Stimulated activated memory B cell treated with anti-CD40 and anti-IgM and Interleukin-4, amounts not matched to agents 10 μg/mL and 1 μg/mL and 100 μg/mL, for 72 hours (primary cell): Measurements from ENCODE around the gene DNAJB13.
"Not testable (repeated sequence)": the region's sequence is repeated elsewhere in the genome, so short reads cannot be mapped to it uniquely, and the experiment has no call there.

ENCODE experiments used
- ATAC-seq: fragments of 150-1000 bp; cut with Tn5 transposase; 2 replicates; pipeline ENCODE4 v1.10.0; 2021
- H3K27ac Mint-ChIP-seq: one replicate; pipeline ENCODE4 v1.8.0; 2022; ENCODE audit warnings: mild to moderate bottlenecking, mixed read lengths
- H3K27me3 Mint-ChIP-seq: one replicate; pipeline ENCODE4 v1.8.0; 2022; ENCODE audit warnings: mixed read lengths
- H3K36me3 Mint-ChIP-seq: one replicate; pipeline ENCODE4 v1.8.0; 2022; ENCODE audit warnings: mixed read lengths
- H3K4me1 Mint-ChIP-seq: one replicate; pipeline ENCODE4 v1.8.0; 2022; ENCODE audit warnings: mixed read lengths
- H3K4me3 Mint-ChIP-seq: one replicate; pipeline ENCODE4 v1.8.0; 2022; ENCODE audit warnings: mild to moderate bottlenecking, moderate library complexity, mixed read lengths
- H3K9me3 Mint-ChIP-seq: one replicate; pipeline ENCODE4 v1.8.0; 2022; ENCODE audit warnings: mixed read lengths

DNAJB13 gene, protein sequence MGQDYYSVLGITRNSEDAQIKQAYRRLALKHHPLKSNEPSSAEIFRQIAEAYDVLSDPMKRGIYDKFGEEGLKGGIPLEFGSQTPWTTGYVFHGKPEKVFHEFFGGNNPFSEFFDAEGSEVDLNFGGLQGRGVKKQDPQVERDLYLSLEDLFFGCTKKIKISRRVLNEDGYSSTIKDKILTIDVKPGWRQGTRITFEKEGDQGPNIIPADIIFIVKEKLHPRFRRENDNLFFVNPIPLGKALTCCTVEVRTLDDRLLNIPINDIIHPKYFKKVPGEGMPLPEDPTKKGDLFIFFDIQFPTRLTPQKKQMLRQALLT

DNA sequence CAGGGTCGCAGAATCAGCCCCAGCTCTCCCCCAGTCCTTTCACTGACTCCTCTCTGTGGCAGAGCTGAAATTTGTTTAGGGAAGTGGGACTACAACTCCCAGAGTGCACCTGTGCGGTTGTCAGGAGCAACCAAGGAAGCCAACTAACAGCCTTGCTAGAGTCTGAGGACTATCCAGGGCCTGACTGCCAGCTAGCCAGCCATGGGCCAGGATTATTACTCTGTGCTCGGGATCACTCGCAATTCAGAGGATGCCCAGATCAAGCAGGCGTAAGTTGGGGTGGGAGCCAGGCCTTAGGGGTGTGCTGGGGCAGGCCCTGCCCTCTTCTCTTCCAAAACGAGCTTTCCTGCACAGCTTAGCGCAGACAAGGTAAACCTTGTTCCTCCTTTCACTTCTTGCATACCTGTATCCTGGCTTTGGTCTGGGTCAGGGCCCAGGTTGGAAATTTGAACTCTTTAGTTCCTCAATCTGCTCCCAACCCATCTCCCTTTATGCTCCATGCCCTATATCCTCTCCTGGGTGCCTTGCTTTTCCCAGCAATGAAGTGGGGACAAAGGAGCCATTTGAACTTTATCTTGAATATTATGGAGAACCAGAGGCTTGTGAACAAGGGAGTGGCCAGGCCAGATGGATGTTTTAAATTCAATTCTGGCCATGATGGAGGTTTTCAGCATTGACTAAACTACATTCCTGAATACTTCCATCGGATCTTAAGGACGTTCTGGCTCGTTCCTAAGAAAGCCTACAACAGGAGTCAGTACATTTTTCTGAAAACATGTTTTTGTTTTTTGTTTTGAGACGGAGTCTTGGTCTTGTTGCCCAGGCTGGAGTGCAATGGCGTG, at the start of gene DNAJB13:
Gene DNAJB13, plus strand, starts transcription at position 158 of the 842 bp plus-strand sequence. Its CDS starts 44 bp downstream, at position 202.
- Mint-ChIP-seq H3K27me3 (peaks cover 5% of the 10 kb centered on the region), H3K4me3 (no peak within 1 kb of the TSS), H3K9me3 (no peaks in the 10 kb centered on the region), H3K27ac (no peak within 1 kb of the TSS), H3K36me3 (peaks cover 6% of the 10 kb centered on the region), H3K4me1 (no peaks in the 10 kb centered on the region)
- ATAC-seq = peak; percentile 82

DNA sequence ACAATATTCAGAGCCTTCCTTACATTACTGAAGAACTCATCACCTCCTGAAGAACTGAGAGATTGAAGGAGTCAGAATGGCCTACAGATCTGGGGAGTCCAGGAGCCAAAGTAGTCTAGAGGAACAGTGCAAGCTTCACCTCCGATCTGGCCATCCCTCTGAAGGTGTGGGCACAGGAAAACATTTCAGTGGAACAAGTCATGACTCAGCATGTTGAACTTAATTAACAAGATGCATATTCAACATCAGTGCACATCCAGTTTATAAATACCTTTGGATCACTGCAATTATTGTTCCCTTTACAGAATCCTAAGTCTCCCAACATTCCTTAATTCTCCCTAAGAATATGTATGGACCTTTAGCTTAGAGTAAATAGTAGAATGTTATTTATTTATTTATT, 48.5 kb upstream of the DNAJB13 start:
- H3K27me3 Mint-ChIP-seq = no peaks in the 10 kb centered on the region
- H3K9me3 Mint-ChIP-seq = no peaks in the 10 kb centered on the region
- no peak overlapping the region for H3K4me3 Mint-ChIP-seq
- no peak for ATAC-seq
- no peak overlapping the region for H3K27ac Mint-ChIP-seq
- H3K36me3 Mint-ChIP-seq = peaks cover 40% of the 10 kb centered on the region
- H3K4me1 Mint-ChIP-seq = no peaks in the 10 kb centered on the region

DNA sequence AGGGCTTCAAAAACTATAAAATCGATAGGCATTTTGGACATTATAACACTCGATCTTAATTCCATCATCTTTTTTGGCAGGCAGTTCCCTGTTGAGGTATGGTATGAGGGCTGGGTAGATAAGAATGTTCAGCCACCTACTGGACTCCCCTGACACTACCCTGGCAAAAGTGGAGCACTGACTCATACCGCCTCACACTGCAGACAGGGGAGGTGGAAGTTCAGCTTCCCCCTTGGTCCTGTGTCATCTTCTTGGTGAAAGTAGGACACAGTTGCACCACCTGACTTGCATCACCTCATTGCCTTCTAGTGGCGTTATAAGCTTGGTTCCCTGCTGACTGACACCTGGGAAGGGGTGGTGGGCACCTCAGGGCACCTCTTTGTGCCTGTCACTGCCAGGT, 43.6 kb upstream of the DNAJB13 start:
- ATAC-seq = no peak
- Mint-ChIP-seq H3K27me3 (no peaks in the 10 kb centered on the region), H3K36me3 (peaks cover 50% of the 10 kb centered on the region), H3K9me3 (no peaks in the 10 kb centered on the region), H3K4me3 (no peak overlapping the region), H3K27ac (no peak overlapping the region), H3K4me1 (no peaks in the 10 kb centered on the region)

DNA sequence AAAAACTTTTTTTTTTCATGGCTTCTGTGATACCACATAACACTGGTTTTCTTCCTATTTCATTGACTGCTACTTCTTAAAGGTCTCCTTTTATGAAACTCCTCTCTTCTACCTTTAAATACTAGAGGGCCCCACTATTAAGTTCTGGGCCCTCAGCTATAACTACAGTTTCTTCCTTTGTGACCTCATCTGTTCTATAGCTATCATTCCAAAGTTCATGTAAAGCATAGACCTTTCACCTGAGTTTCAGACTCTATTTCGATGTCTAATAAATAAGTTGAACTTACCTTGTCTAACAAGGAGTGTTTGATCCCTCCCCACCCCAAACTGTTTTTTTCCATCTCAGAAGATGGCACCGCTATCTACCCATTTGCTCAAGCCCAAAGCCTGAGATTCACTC, 38.8 kb upstream of the DNAJB13 start:
- peaks cover 65% of the 10 kb centered on the region for H3K36me3 Mint-ChIP-seq
- ATAC-seq = no peak
- H3K4me3 Mint-ChIP-seq = no peak overlapping the region
- H3K27me3 Mint-ChIP-seq = no peaks in the 10 kb centered on the region
- H3K4me1 Mint-ChIP-seq = no peaks in the 10 kb centered on the region
- H3K27ac Mint-ChIP-seq = no peak overlapping the region
- no peaks in the 10 kb centered on the region for H3K9me3 Mint-ChIP-seq

DNA sequence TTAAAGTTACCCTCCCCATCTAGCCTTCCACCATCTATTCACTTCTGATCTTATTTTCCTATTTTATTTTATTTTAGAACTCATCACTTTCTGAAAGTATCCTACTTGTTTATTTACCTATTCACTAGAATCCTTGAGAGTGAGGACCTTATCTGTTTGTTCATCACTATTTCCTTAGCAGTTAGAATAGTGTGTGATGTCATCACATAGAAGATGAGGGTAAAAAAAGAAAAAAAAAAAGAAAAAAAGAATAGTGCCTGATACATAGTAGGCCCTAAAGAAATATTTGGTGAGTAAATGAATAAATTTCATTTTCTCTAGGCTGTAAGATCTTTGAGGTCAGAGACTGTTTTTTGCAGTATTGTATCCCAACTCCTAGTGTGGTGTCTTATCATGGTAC, 37.4 kb upstream of the DNAJB13 start:
- H3K27me3 Mint-ChIP-seq = no peaks in the 10 kb centered on the region
- H3K9me3 Mint-ChIP-seq = no peaks in the 10 kb centered on the region
- no peak overlapping the region for H3K27ac Mint-ChIP-seq
- ATAC-seq = no peak
- peaks cover 68% of the 10 kb centered on the region for H3K36me3 Mint-ChIP-seq
- H3K4me1 Mint-ChIP-seq = no peaks in the 10 kb centered on the region
- no peak overlapping the region for H3K4me3 Mint-ChIP-seq

DNA sequence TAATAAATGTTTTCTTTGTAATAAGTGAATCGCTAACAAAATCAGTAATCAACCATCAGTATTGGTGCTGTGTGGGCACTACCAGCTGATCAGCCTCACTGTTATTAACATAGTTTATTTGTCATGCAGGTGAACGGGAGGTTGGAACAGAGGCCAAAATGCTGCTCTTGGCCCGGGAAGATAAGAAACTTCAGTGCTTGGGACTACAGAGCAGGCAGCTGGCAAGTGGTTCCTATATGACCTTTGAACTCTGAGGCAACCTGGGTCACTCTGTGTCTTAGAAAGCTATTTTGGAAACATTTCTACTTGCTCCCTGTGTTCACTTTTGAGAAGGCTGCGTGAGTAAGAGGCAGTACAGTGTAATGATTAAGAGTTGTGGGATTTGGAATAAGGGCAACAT, 36.5 kb upstream of the DNAJB13 start:
- Mint-ChIP-seq H3K27ac (no peak overlapping the region), H3K4me1 (no peaks in the 10 kb centered on the region), H3K9me3 (no peaks in the 10 kb centered on the region), H3K4me3 (no peak overlapping the region), H3K36me3 (peaks cover 74% of the 10 kb centered on the region), H3K27me3 (no peaks in the 10 kb centered on the region)
- ATAC-seq = no peak

DNA sequence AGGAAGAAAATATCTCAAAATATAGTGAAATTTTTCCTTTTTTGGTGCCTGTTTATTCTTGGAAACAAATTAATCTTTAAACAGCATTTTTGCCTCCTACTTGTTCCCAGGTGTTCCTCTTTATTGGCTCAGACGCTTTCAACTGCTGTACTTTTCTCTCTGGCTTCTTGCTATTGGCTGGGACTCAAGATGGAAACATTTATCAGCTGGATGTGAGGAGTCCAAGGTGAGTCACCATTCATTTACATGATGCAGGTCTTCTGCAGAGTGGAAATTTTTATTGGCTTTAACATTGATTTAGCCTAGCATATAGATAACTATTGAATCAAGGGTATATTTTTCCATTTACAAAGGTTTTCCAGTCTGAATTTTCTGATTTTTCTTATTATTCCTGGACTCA, 34.4 kb upstream of the DNAJB13 start:
- ATAC-seq = no peak
- Mint-ChIP-seq H3K36me3 (peaks cover 67% of the 10 kb centered on the region), H3K27me3 (no peaks in the 10 kb centered on the region), H3K27ac (no peak overlapping the region), H3K4me1 (no peaks in the 10 kb centered on the region), H3K9me3 (no peaks in the 10 kb centered on the region), H3K4me3 (no peak overlapping the region)

DNA sequence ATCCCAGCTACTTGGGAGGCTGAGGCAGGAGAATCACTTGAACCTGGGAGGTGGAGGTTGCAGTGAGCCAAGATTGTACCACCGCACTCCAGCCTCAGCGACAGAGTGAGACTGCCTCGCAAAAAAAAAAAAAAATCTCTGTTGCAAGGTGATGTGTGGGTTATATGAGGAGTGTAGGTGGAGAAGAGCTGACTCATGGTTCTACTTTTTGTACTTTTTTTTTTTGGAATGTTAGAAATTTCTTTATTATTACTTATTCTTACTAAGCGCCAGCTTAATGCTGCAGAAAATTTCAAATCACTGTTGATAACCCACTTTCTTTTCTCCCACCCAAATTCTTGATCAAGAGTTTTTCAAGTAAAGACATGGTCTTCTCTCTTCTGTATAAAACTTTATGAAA, 29.6 kb upstream of the DNAJB13 start:
- Mint-ChIP-seq H3K36me3 (peaks cover 57% of the 10 kb centered on the region), H3K4me1 (no peaks in the 10 kb centered on the region), H3K9me3 (no peaks in the 10 kb centered on the region), H3K4me3 (no peak overlapping the region), H3K27me3 (no peaks in the 10 kb centered on the region), H3K27ac (no peak overlapping the region)
- ATAC-seq = no peak

DNA sequence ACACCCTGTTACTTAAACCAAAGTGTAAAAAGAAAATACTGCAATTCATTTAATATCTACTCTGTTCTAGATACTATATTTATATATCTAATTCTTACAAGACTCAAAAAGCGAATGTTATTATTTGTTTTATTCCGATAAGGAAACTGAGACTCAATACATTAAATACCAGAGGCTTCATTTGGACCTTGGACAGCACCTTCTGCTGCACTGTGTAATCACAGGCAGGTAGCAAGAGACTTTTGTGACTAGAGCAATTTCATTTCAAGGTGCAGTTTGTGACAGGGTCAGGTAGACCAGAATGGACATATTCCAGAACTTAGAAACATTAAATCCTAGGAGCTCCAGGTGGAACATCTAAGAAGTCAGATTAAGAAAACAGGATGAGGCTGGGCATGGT, 21.4 kb upstream of the DNAJB13 start:
- peaks cover 50% of the 10 kb centered on the region for H3K36me3 Mint-ChIP-seq
- no peaks in the 10 kb centered on the region for H3K9me3 Mint-ChIP-seq
- no peaks in the 10 kb centered on the region for H3K27me3 Mint-ChIP-seq
- no peak overlapping the region for H3K4me3 Mint-ChIP-seq
- no peaks in the 10 kb centered on the region for H3K4me1 Mint-ChIP-seq
- ATAC-seq = no peak
- no peak overlapping the region for H3K27ac Mint-ChIP-seq

DNA sequence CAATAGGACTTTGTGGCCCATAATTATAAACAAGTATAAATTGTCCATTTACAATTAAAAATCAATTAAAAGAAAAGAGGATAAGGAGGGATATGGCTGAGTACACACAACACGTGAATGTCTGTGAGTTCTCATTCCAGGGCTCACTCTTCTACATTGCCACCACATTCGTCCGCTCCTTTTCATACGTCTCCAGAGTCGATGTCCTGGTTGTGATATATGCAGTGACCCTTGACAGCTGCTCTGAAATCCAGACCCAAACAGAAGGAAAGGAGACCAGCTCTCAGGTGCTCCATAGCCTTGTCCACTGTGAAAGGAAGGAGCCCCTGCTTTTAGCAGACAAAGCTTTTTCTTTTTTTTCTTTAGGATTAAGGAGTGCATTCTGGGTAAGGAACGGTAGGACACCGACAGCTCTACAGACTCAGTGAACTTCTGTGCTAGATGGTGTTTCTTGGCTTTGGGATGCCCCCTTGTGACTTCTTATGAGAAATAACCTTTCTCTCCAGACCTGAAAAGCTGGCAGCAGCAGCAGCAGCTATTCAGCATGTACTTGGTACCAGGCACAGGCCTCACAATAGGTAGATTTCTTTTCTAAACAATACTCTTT, 19.7 kb upstream of the DNAJB13 start:
- Mint-ChIP-seq H3K4me3 (no peak overlapping the region), H3K4me1 (no peaks in the 10 kb centered on the region), H3K9me3 (no peaks in the 10 kb centered on the region), H3K27me3 (no peaks in the 10 kb centered on the region), H3K27ac (no peak overlapping the region), H3K36me3 (peaks cover 47% of the 10 kb centered on the region)
- peak; percentile 47 for ATAC-seq

DNA sequence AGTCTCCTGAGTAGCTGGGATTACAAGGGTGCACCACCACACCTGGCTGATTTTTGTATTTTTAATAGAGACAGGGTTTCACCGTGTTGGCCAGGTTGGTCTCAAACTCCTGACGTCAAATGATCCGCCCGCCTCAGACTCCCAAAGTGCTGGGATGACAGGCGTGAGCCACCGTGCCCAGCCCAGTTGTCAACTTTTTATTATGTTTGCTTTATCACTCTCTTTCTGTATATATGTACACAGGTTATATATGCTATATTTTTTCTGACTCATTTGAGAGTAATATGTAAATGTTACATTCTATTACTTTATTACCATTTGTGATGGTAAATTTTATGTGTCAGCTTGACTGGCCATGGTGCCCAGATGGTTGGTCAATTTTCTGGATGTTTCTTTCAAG, 18.9 kb upstream of the DNAJB13 start:
- no peak overlapping the region for H3K4me3 Mint-ChIP-seq
- H3K27ac Mint-ChIP-seq = no peak overlapping the region
- no peaks in the 10 kb centered on the region for H3K27me3 Mint-ChIP-seq
- H3K9me3 Mint-ChIP-seq = no peaks in the 10 kb centered on the region
- peaks cover 39% of the 10 kb centered on the region for H3K36me3 Mint-ChIP-seq
- ATAC-seq = no peak
- H3K4me1 Mint-ChIP-seq = no peaks in the 10 kb centered on the region

DNA sequence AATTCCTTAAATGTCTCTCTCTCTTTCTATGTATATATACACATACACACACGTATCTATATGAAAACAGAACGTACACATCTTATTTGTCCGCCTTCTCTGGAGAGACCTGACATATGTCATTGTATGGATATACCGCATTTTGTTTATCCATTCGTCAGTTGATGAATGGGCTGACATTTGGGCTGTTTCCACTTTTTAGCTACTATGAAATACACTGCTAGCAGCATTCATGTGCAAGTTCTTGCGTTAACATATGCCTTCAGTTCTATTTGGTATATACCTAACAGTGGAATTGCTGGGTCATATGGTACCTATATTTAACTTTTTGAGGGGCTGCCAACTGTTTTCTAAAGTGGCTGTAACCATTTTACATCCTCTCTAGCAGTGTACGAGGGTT, 18.0 kb upstream of the DNAJB13 start:
- Mint-ChIP-seq H3K4me3 (no peak overlapping the region), H3K4me1 (no peaks in the 10 kb centered on the region), H3K27ac (no peak overlapping the region), H3K9me3 (no peaks in the 10 kb centered on the region), H3K27me3 (no peaks in the 10 kb centered on the region), H3K36me3 (peaks cover 31% of the 10 kb centered on the region)
- no peak for ATAC-seq

DNA sequence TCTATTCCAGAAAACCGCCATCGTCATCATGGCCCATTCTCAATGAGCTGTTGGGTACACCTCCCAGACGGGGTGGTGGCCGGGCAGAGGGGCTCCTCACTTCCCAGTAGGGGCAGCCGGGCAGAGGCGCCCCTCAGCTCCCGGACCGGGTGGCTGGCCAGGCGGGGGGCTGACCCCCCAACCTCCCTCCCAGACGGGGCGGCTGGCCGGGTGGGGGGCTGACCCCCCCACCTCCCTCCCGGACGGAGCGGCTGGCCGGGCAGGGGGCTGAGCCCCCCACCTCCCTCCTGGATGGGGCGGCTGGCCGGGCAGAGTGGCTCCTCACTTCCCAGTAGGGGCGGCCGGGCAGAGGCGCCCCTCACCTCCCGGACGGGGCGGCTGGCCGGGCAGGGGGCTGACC, 14.8 kb upstream of the DNAJB13 start:
- H3K27me3 Mint-ChIP-seq, ATAC-seq, H3K4me1 Mint-ChIP-seq, H3K4me3 Mint-ChIP-seq, H3K27ac Mint-ChIP-seq, H3K9me3 Mint-ChIP-seq: not testable (repeated sequence)
- peaks cover 25% of the 10 kb centered on the region for H3K36me3 Mint-ChIP-seq

DNA sequence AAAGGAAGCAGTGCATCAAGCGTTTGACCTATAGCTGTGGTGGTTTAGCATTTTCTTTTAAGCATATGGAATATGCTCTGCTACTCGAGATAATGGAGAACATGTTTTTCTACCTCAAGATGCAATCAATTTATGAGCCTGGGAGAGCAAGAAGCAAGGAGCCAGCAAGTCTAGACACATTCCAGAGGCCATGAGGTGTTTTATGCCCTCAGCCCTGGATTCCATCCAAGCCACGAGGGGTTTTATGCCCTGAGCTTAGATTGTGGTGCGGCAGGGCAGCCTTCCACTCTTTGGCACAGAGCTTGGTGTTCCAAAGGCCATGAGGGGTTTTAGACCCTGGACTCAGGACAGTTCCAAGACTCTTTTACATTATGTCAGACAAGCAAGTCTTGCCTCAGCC, 11.7 kb upstream of the DNAJB13 start:
- Mint-ChIP-seq H3K27ac (no peak overlapping the region), H3K4me1 (no peaks in the 10 kb centered on the region), H3K9me3 (peaks cover 11% of the 10 kb centered on the region), H3K27me3 (no peaks in the 10 kb centered on the region), H3K4me3 (no peak overlapping the region), H3K36me3 (peaks cover 26% of the 10 kb centered on the region)
- ATAC-seq = no peak

DNA sequence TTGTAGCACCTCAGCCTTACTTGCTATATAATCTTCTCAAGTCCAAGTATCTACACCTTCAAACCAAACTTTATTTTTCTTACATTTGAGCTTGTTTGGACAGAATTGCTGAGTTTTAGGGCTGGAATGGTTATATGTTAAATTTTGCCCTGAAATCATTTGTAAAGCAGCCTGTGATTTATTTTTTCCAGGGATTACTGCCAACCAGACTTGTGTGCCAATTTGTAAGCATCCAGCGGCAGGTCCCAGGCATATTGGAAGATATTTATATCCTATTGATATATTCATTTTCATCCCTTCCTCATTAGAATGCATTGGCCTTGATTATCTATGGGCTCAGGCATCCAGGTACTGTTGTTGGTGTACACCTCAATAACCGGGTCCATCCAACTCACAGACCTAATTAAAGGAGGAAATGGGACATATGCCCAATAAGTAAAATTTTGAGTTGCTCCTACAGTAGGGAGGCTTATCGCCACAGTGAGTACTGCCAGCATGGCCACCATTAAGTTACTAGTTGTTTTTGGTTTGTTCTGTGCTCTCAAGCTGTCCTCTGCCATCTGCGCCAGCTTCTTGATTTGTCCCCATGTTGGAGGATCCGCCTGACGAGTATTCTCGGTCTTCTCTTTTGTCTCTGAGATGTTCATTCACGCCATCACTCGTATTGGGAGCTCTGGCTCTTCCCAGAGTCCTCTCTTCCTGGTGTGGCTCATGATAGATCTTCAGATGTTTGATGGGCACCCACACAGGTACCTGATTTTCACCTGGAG, 9.8 kb upstream of the DNAJB13 start:
- ATAC-seq = no peak

More for the DNA sequence above, 9.8 kb upstream of the DNAJB13 start:
- H3K4me1 Mint-ChIP-seq = no peaks in the 10 kb centered on the region
- peaks cover 11% of the 10 kb centered on the region for H3K9me3 Mint-ChIP-seq
- no peaks in the 10 kb centered on the region for H3K27me3 Mint-ChIP-seq
- no peak overlapping the region for H3K27ac Mint-ChIP-seq
- H3K36me3 Mint-ChIP-seq = peaks cover 16% of the 10 kb centered on the region
- H3K4me3 Mint-ChIP-seq = no peak overlapping the region
